WTC11 (cell line): ENCODE results near the gene ASIP. TPM values are rescaled to one million over a fixed set of nuclear protein-coding genes. Genes with fewer than 3 reads are reported as not detected.

Source experiments
- ATAC-seq: fragments of 200-7000 bp; cut with Tn5 transposase; 2 replicates; pipeline ENCODE4 v1.10.0; 2021; ENCODE audit warnings: mild to moderate bottlenecking, moderate library complexity
- CTCF ChIA-PET: fragments of 300-600 bp; sonication (Branson Sonifier 250); formaldehyde crosslinking; loops from one replicate; lab custom pipeline; 2021; ENCODE audit warnings: antibody characterized with exemption; lab: Charles Lee
- POLR2A ChIA-PET: fragments of 350-600 bp; sonication (Branson Sonifier 250); formaldehyde crosslinking; loops from one replicate; lab custom pipeline; 2021; ENCODE audit warnings: antibody characterized with exemption; lab: Charles Lee
- DNase-seq: peaks from one replicate; pipeline ENCODE4 v3.0.0; 2021; ENCODE audit warnings: low spot score
- H3K27ac Mint-ChIP-seq: 2 replicates; pipeline ENCODE4 v1.8.0; 2021; ENCODE audit warnings: mixed read lengths
- H3K27me3 Mint-ChIP-seq: 2 replicates; pipeline ENCODE4 v1.8.0; 2021; ENCODE audit warnings: low read depth, mild to moderate bottlenecking, moderate library complexity, mixed read lengths
- H3K36me3 Mint-ChIP-seq: 2 replicates; pipeline ENCODE4 v1.8.0; 2021; ENCODE audit warnings: mixed read lengths
- H3K4me1 Mint-ChIP-seq: 2 replicates; pipeline ENCODE4 v1.8.0; 2022; ENCODE audit warnings: mixed read lengths
- H3K4me3 Mint-ChIP-seq: 2 replicates; pipeline ENCODE4 v1.8.0; 2021; ENCODE audit warnings: mild to moderate bottlenecking, moderate library complexity, mixed read lengths
- H3K9me3 Mint-ChIP-seq: 2 replicates; pipeline ENCODE4 v1.8.0; 2021; ENCODE audit warnings: mixed read lengths
- ATF1 ChIP-seq: sonication (generic); formaldehyde crosslinking; IDR thresholded peaks from 2 replicates; pipeline ENCODE4 v1.8.1; 2023; ENCODE audit warnings: mild to moderate bottlenecking, moderate library complexity, missing genetic modification reagents
- E2F1 ChIP-seq: sonication (generic); formaldehyde crosslinking; IDR thresholded peaks from 2 replicates; pipeline ENCODE4 v1.8.0; 2022; ENCODE audit warnings: mild to moderate bottlenecking, missing genetic modification reagents
- ESRRA ChIP-seq: sonication (generic); formaldehyde crosslinking; IDR thresholded peaks from 2 replicates; pipeline ENCODE4 v1.8.1; 2022; ENCODE audit warnings: mild to moderate bottlenecking, missing genetic modification reagents, borderline replicate concordance
- HMGA2 ChIP-seq: fragments of 250-450 bp; sonication (Bioruptor Pico); IDR thresholded peaks from 2 replicates; pipeline ENCODE4 v1.4.0; 2021; ENCODE audit warnings: mild to moderate bottlenecking, moderate library complexity
- JAZF1 ChIP-seq: fragments of 250-450 bp; sonication (Bioruptor Pico); IDR thresholded peaks from 2 replicates; pipeline ENCODE4 v1.9.0; 2021; ENCODE audit warnings: moderate library complexity, mild to moderate bottlenecking, inconsistent platforms
- NFYB ChIP-seq: sonication (generic); formaldehyde crosslinking; conservative IDR thresholded peaks from 2 replicates; pipeline ENCODE4 v1.8.0; 2022; ENCODE audit warnings: low read depth, missing genetic modification reagents
- NR3C1 ChIP-seq: sonication (generic); formaldehyde crosslinking; conservative IDR thresholded peaks from 2 replicates; pipeline ENCODE4 v1.8.1; 2023; ENCODE audit warnings: low read depth, mild to moderate bottlenecking, missing genetic modification reagents
- RELA ChIP-seq: sonication (generic); formaldehyde crosslinking; IDR thresholded peaks from 2 replicates; pipeline ENCODE4 v1.8.1; 2022; ENCODE audit warnings: missing genetic modification reagents, mild to moderate bottlenecking, borderline replicate concordance
- SP1 ChIP-seq: sonication (generic); formaldehyde crosslinking; conservative IDR thresholded peaks from 2 replicates; pipeline ENCODE4 v1.8.1; 2022; ENCODE audit warnings: missing genetic modification reagents
- TEAD1 ChIP-seq: sonication (generic); formaldehyde crosslinking; IDR thresholded peaks from 2 replicates; pipeline ENCODE4 v1.8.0; 2022; ENCODE audit warnings: mild to moderate bottlenecking, missing genetic modification reagents
- TP53 ChIP-seq: sonication (generic); formaldehyde crosslinking; IDR thresholded peaks from 2 replicates; pipeline ENCODE4 v1.8.1; 2023; ENCODE audit warnings: mild to moderate bottlenecking, missing genetic modification reagents
- ZNF138 ChIP-seq: sonication (generic); formaldehyde crosslinking; conservative IDR thresholded peaks from 2 replicates; pipeline ENCODE4 v1.8.1; 2022; ENCODE audit warnings: mild to moderate bottlenecking, moderate library complexity, missing genetic modification reagents
- ZNF219 ChIP-seq: sonication (generic); formaldehyde crosslinking; IDR thresholded peaks from 2 replicates; pipeline ENCODE4 v1.8.0; 2023; ENCODE audit warnings: missing genetic modification reagents, mild to moderate bottlenecking, borderline replicate concordance
- ZNF263 ChIP-seq: sonication (generic); formaldehyde crosslinking; IDR thresholded peaks from 2 replicates; pipeline ENCODE4 v1.8.1; 2022; ENCODE audit warnings: low read depth, mild to moderate bottlenecking, moderate library complexity, missing genetic modification reagents
- ZNF423 ChIP-seq: fragments of 250-450 bp; sonication (Bioruptor Pico); IDR thresholded peaks from 2 replicates; pipeline ENCODE4 v2.1.2; 2022; ENCODE audit warnings: mild to moderate bottlenecking, moderate library complexity
- ZSCAN18 ChIP-seq: fragments of 250-450 bp; sonication (Bioruptor Pico); IDR thresholded peaks from 2 replicates; pipeline ENCODE4 v2.1.2; 2022; ENCODE audit warnings: mild to moderate bottlenecking, moderate library complexity
- total RNA-seq: library from RNA; stranded (reverse); gene quantifications from 3 replicates; pipeline ENCODE4 v1.2.3, GENCODE V29; 2021
- TF ChIP-seq, protein P1 (sequence below): sonication (generic); formaldehyde crosslinking; IDR thresholded peaks from 2 replicates; pipeline ENCODE4 v1.8.0; 2022; ENCODE audit warnings: mild to moderate bottlenecking, missing genetic modification reagents
- TF ChIP-seq, protein P2 (sequence below): sonication (generic); formaldehyde crosslinking; IDR thresholded peaks from 2 replicates; pipeline ENCODE4 v1.8.0; 2023; ENCODE audit warnings: missing genetic modification reagents, mild to moderate bottlenecking, borderline replicate concordance
- TF ChIP-seq, protein P3 (sequence below): sonication (generic); formaldehyde crosslinking; IDR thresholded peaks from 2 replicates; pipeline ENCODE4 v1.8.1; 2023; ENCODE audit warnings: mild to moderate bottlenecking, missing genetic modification reagents, borderline replicate concordance

Gene ASIP
- total RNA-seq, 1 experiment from 2014 or later = not detected

GRCh38 chr20:34200023-34200422 is 41.2 kb upstream of the ASIP start:
- Mint-ChIP-seq H3K36me3 (no peaks in the 10 kb centered on the region), H3K9me3 (no peaks in the 10 kb centered on the region), H3K27me3 (no peaks in the 10 kb centered on the region), H3K4me1 (peaks cover 6% of the 10 kb centered on the region; the same call in 1 of the 2 replicates), H3K4me3 (no peak overlapping the region), H3K27ac (no peak overlapping the region)
- TF ChIP-seq ZNF423 (CRISPR knock-in tag) (no peak), ATF1 (CRISPR knock-in tag) (no peak), ZSCAN18 (CRISPR knock-in tag) (no peak), RELA (CRISPR knock-in tag) (no peak), NR3C1 (CRISPR knock-in tag) (no peak), ESRRA (CRISPR knock-in tag) (no peak), TP53 (CRISPR knock-in tag) (no peak), JAZF1 (CRISPR knock-in tag) (no peak)
- TF ChIP-seq, protein P1, sequence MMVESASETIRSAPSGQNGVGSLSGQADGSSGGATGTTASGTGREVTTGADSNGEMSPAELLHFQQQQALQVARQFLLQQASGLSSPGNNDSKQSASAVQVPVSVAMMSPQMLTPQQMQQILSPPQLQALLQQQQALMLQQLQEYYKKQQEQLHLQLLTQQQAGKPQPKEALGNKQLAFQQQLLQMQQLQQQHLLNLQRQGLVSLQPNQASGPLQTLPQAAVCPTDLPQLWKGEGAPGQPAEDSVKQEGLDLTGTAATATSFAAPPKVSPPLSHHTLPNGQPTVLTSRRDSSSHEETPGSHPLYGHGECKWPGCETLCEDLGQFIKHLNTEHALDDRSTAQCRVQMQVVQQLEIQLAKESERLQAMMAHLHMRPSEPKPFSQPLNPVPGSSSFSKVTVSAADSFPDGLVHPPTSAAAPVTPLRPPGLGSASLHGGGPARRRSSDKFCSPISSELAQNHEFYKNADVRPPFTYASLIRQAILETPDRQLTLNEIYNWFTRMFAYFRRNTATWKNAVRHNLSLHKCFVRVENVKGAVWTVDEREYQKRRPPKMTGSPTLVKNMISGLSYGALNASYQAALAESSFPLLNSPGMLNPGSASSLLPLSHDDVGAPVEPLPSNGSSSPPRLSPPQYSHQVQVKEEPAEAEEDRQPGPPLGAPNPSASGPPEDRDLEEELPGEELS (CRISPR knock-in tag) = no peak
- TF ChIP-seq, protein P2, sequence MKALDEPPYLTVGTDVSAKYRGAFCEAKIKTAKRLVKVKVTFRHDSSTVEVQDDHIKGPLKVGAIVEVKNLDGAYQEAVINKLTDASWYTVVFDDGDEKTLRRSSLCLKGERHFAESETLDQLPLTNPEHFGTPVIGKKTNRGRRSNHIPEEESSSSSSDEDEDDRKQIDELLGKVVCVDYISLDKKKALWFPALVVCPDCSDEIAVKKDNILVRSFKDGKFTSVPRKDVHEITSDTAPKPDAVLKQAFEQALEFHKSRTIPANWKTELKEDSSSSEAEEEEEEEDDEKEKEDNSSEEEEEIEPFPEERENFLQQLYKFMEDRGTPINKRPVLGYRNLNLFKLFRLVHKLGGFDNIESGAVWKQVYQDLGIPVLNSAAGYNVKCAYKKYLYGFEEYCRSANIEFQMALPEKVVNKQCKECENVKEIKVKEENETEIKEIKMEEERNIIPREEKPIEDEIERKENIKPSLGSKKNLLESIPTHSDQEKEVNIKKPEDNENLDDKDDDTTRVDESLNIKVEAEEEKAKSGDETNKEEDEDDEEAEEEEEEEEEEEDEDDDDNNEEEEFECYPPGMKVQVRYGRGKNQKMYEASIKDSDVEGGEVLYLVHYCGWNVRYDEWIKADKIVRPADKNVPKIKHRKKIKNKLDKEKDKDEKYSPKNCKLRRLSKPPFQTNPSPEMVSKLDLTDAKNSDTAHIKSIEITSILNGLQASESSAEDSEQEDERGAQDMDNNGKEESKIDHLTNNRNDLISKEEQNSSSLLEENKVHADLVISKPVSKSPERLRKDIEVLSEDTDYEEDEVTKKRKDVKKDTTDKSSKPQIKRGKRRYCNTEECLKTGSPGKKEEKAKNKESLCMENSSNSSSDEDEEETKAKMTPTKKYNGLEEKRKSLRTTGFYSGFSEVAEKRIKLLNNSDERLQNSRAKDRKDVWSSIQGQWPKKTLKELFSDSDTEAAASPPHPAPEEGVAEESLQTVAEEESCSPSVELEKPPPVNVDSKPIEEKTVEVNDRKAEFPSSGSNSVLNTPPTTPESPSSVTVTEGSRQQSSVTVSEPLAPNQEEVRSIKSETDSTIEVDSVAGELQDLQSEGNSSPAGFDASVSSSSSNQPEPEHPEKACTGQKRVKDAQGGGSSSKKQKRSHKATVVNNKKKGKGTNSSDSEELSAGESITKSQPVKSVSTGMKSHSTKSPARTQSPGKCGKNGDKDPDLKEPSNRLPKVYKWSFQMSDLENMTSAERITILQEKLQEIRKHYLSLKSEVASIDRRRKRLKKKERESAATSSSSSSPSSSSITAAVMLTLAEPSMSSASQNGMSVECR = no peak
- DNase-seq (no peak), ATAC-seq (no peak)
- ChIA-PET POLR2A (no interaction called here), CTCF (no interaction called here)

DNA sequence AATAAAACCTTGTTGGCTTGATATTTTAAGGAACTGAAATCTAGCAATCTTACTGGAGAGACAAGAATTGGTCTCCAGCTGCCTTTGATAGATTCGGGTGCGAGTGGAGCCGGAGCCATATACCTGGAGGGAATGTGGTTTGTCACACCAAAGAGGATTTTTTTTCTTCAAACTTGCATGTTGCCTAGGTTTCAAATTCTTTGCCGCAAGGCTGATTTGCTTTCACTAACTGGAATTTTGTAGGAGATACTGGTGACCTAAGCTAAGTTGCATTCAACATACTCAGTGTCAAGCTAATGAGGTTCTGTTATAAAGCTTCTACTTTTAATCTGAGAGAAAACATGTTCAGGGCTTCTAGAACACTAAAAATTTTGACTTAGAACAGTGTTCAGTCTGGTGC is 39.7 kb upstream of the ASIP start:
- Mint-ChIP-seq H3K27ac (no peak overlapping the region), H3K27me3 (no peaks in the 10 kb centered on the region), H3K4me1 (no peaks in the 10 kb centered on the region), H3K9me3 (peaks cover 11% of the 10 kb centered on the region), H3K36me3 (no peaks in the 10 kb centered on the region), H3K4me3 (no peak overlapping the region)
- no peak for DNase-seq
- CTCF ChIA-PET = interaction anchor here (0.9 to 1.1 kb wide), 3 partner anchors 11 to 568 kb away, joined by 3 to 5 read pairs (median 4); no protein-coding TSS in a partner anchor
- ATAC-seq = no peak
- POLR2A ChIA-PET = no interaction called here
- TF ChIP-seq ESRRA (CRISPR knock-in tag) (no peak), HMGA2 (CRISPR knock-in tag) (no peak), ZNF219 (CRISPR knock-in tag) (no peak), E2F1 (CRISPR knock-in tag) (no peak), SP1 (no peak), NFYB (no peak), ZNF263 (CRISPR knock-in tag) (no peak), ZNF138 (no peak), ATF1 (CRISPR knock-in tag) (no peak), TEAD1 (CRISPR knock-in tag) (no peak)
- TF ChIP-seq, protein P3, sequence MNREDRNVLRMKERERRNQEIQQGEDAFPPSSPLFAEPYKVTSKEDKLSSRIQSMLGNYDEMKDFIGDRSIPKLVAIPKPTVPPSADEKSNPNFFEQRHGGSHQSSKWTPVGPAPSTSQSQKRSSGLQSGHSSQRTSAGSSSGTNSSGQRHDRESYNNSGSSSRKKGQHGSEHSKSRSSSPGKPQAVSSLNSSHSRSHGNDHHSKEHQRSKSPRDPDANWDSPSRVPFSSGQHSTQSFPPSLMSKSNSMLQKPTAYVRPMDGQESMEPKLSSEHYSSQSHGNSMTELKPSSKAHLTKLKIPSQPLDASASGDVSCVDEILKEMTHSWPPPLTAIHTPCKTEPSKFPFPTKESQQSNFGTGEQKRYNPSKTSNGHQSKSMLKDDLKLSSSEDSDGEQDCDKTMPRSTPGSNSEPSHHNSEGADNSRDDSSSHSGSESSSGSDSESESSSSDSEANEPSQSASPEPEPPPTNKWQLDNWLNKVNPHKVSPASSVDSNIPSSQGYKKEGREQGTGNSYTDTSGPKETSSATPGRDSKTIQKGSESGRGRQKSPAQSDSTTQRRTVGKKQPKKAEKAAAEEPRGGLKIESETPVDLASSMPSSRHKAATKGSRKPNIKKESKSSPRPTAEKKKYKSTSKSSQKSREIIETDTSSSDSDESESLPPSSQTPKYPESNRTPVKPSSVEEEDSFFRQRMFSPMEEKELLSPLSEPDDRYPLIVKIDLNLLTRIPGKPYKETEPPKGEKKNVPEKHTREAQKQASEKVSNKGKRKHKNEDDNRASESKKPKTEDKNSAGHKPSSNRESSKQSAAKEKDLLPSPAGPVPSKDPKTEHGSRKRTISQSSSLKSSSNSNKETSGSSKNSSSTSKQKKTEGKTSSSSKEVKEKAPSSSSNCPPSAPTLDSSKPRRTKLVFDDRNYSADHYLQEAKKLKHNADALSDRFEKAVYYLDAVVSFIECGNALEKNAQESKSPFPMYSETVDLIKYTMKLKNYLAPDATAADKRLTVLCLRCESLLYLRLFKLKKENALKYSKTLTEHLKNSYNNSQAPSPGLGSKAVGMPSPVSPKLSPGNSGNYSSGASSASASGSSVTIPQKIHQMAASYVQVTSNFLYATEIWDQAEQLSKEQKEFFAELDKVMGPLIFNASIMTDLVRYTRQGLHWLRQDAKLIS (CRISPR knock-in tag) = no peak
